CD4-positive, alpha-beta T cell (primary cell): ENCODE measurements around the gene CTCFL. TPM values are rescaled to one million over a fixed set of nuclear protein-coding genes. Genes with fewer than 3 reads are reported as not detected.
"Not testable (repeated sequence)": the region's sequence is repeated elsewhere in the genome, so short reads cannot be mapped to it uniquely, and the experiment has no call there.

ENCODE experiments used
- ATAC-seq: fragments of 200-7000 bp; cut with Tn5 transposase; one replicate; pipeline ENCODE4 v1.10.0; 2022; ENCODE audit warnings: mild to moderate bottlenecking; ENCODE audit not compliant: poor library complexity
- CTCF ChIA-PET: fragments of 350-600 bp; sonication (Branson Sonifier 250); formaldehyde crosslinking; loops from one replicate; lab custom pipeline; 2021; ENCODE audit warnings: antibody characterized with exemption, inconsistent platforms; lab: Charles Lee
- POLR2A ChIA-PET: fragments of 350-600 bp; sonication (Branson Sonifier 250); formaldehyde crosslinking; loops from one replicate; lab custom pipeline; 2021; ENCODE audit warnings: antibody characterized with exemption, inconsistent platforms; lab: Charles Lee
- DNase-seq, 14 experiments: peaks; one replicate each; pipeline ENCODE4 v3.0.0-alpha.2; 2013 to 2020; ENCODE audit warnings: mixed read lengths in 2 of 14
- H3K27ac ChIP-seq, 2 donors: one replicate each; pipeline versions ENCODE4 v1.5.1 to v1.7.0; 2013; ENCODE audit warnings: low read length in 2 of 2, low read depth in 1 of 2, mild to moderate bottlenecking in 1 of 2
- H3K27me3 ChIP-seq, 2 experiments: 1 replicate in 1 of 2; 2 replicates in 1 of 2; pipeline versions ENCODE4 v1.6.1 to v1.7.0; 2013; ENCODE audit warnings: low read length in 2 of 2, control low read depth in 1 of 2, mild to moderate bottlenecking in 1 of 2, moderate library complexity in 1 of 2; ENCODE audit not compliant: insufficient read depth in 2 of 2, control insufficient read depth in 1 of 2
- H3K36me3 ChIP-seq: one replicate; pipeline ENCODE4 v1.6.1; 2013; ENCODE audit warnings: low read length, control low read depth; ENCODE audit not compliant: insufficient read depth
- H3K4me1 ChIP-seq: one replicate; pipeline ENCODE4 v1.6.1; 2013; ENCODE audit warnings: low read length, control low read depth; ENCODE audit not compliant: insufficient read depth
- H3K4me3 ChIP-seq: one replicate; pipeline ENCODE4 v1.5.1; 2013; ENCODE audit warnings: mild to moderate bottlenecking, low read length, moderate library complexity
- H3K9me3 ChIP-seq, 2 experiments: 1 replicate in 1 of 2; 2 replicates in 1 of 2; pipeline versions ENCODE4 v1.6.1 to v1.7.0; 2013; ENCODE audit warnings: low read length in 2 of 2, mild to moderate bottlenecking in 2 of 2, control low read depth in 1 of 2, moderate library complexity in 1 of 2; ENCODE audit not compliant: control insufficient read depth in 1 of 2, insufficient read depth in 1 of 2
- H3K27ac Mint-ChIP-seq: one replicate; pipeline ENCODE4 v1.8.0; 2020; ENCODE audit warnings: mixed read lengths
- H3K27me3 Mint-ChIP-seq: one replicate; pipeline ENCODE4 v1.8.0; 2021; ENCODE audit warnings: mixed read lengths
- H3K36me3 Mint-ChIP-seq: one replicate; pipeline ENCODE4 v1.8.0; 2021; ENCODE audit warnings: low read depth, mixed read lengths
- H3K4me1 Mint-ChIP-seq: one replicate; pipeline ENCODE4 v1.8.0; 2021; ENCODE audit warnings: low read depth, mixed read lengths
- H3K4me3 Mint-ChIP-seq: one replicate; pipeline ENCODE4 v1.8.0; 2020; ENCODE audit warnings: mild to moderate bottlenecking, mixed read lengths
- H3K9me3 Mint-ChIP-seq: one replicate; pipeline ENCODE4 v1.8.0; 2020; ENCODE audit warnings: mixed read lengths
- CTCF ChIP-seq: fragments of 200-600 bp; IDR thresholded peaks from one replicate; pipeline ENCODE4 v1.8.0; 2022; ENCODE audit warnings: antibody characterized with exemption, mild to moderate bottlenecking
- intact Hi-C, 2 experiments: fragments of 100-400 bp; cut with DNase I in 1 of 2; cut with micrococcal nuclease in 1 of 2; formaldehyde crosslinking; loops; one replicate each; pipeline versions ENCODE4 v1.15.1 to v1.9.0; 2023 to 2025; cut with DNase I, micrococcal nuclease
- total RNA-seq, 174 experiments: library from RNA in 2 of 174; stranded (reverse) in 2 of 174; gene quantifications; one replicate each; pipeline ENCODE4 v1.2.3 and lab custom pipeline; 2021 to 2026

Gene CTCFL
- total RNA-seq, 2 experiments from 2014 or later = not detected

DNA sequence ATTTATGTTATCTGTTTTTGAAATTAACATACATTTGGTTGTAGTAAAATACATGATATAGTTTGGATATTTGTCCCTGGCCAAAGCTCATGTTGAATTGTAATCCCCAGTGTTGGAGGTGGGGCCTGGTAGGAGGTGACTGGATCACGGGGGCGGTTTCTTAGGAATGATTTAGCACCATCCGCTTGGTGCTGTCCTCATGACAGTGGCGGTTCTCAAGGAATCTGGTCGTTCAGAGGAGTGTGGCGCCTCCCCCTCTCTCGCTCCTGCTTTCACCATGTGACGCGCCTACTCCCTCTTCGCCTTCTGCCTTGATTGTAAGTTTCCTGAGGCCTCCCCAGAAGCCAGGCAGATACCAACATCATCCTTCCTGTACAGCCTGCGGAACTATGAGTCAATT lies 29.0 kb downstream of the CTCFL start:
- Mint-ChIP-seq H3K36me3 (no peaks in the 10 kb centered on the region), H3K27me3 (peaks cover 25% of the 10 kb centered on the region), H3K9me3 (no peaks in the 10 kb centered on the region), H3K4me3 (no peak overlapping the region), H3K27ac (no peak overlapping the region), H3K4me1 (peaks cover 13% of the 10 kb centered on the region)
- Histone ChIP-seq H3K36me3 (no peaks in the 10 kb centered on the region), H3K27me3 (peaks cover 5 to 9% of the 10 kb centered on the region in 2 experiments), H3K9me3 (no peaks in the 10 kb centered on the region), H3K4me3 (no peak overlapping the region), H3K4me1 (peaks cover 15% of the 10 kb centered on the region), H3K27ac (no peak overlapping the region)
- ChIA-PET CTCF (interaction anchor here (0.6 to 1.4 kb wide), 3 partner anchors 115 to 481 kb away, joined by 3 to 14 read pairs (median 3); no protein-coding TSS in a partner anchor), POLR2A (interaction anchor here (1.2 to 2.1 kb wide), 2 partner anchors 98 to 105 kb away, joined by 3 to 12 read pairs; partner anchors contain the start of gene RBM38)
- ATAC-seq = no peak
- intact Hi-C loops = loop anchor here (1.0 to 5.0 kb wide), 4 partner anchors 96 to 944 kb away; no protein-coding TSS in a partner anchor
- TF ChIP-seq CTCF = no peak
- no peak for DNase-seq

DNA sequence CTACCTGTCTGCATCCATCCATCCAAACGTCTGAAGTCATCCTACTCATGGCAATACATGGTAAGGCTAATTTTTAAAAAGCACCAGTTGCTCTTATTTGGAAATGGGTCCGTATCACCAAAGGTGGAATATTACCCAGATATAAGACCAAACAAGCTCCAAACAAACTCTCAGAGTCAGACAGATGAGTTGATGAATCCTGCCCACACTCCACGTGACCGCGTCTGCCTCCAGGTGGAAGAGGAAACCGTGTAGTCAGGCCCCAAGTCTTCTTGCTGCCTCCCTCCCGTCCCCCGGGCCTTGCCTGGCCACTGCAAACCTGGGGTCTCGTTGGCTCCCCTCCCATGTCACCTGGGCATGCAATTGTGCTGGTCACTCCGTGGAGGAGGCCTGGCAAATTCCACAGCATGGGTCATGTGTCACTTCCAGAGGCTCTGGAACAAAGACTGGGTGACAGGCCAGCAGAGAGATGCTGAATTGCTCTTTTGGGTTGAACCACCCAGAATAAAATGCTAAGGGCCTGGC lies 31.8 kb downstream of the CTCFL start:
- no peaks in the 10 kb centered on the region for H3K36me3 ChIP-seq
- H3K27ac ChIP-seq = no peak overlapping the region
- Mint-ChIP-seq H3K9me3 (no peaks in the 10 kb centered on the region), H3K27me3 (peaks cover 7% of the 10 kb centered on the region), H3K27ac (no peak overlapping the region), H3K4me3 (no peak overlapping the region), H3K4me1 (peaks cover 6% of the 10 kb centered on the region), H3K36me3 (no peaks in the 10 kb centered on the region)
- DNase-seq (no peak), ATAC-seq (no peak)
- TF ChIP-seq CTCF = no peak
- POLR2A ChIA-PET = interaction anchor here (1.1 kb wide), 1 partner anchor 95 kb away, joined by 3 read pairs; no protein-coding TSS in a partner anchor
- H3K4me1 ChIP-seq = peaks cover 6% of the 10 kb centered on the region
- CTCF ChIA-PET = interaction anchor here (0.9 kb wide), 1 partner anchor 112 kb away, joined by 3 read pairs; no protein-coding TSS in a partner anchor
- H3K4me3 ChIP-seq = no peak overlapping the region
- intact Hi-C loops = loop anchor here in 1 of 2 experiments (5.0 kb wide), 1 partner anchor 56 kb away; no protein-coding TSS in a partner anchor
- peaks cover 5% of the 10 kb centered on the region in 2 experiments for H3K27me3 ChIP-seq
- no peaks in the 10 kb centered on the region for H3K9me3 ChIP-seq

DNA sequence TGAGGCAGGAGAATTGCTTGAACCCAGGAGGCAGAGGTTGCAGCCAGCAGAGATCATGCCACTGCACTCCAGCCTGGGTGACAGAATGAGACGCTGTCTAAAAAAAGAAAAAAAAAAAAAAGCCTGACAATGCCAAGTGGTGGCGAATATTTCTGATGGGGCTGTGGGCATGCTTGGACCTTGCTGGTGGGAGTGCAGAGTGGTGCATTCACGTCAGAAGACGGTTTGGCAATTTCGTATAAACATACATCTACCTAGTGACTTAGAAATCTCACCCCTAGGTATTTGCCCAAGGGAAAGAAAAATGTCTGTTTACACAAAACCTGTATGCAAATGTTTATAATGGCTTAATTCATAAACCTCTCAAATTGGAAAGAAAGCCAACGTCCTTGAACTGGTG lies 33.6 kb downstream of the CTCFL start:
- H3K36me3 Mint-ChIP-seq = no peaks in the 10 kb centered on the region
- Histone ChIP-seq H3K36me3 (no peaks in the 10 kb centered on the region), H3K27me3 (no peaks in the 10 kb centered on the region), H3K27ac (no peak overlapping the region), H3K9me3 (no peaks in the 10 kb centered on the region), H3K4me3 (no peak overlapping the region), H3K4me1 (peaks cover 6% of the 10 kb centered on the region)
- TF ChIP-seq CTCF = no peak
- intact Hi-C loops = loop anchor here in 1 of 2 experiments (5.0 kb wide), 1 partner anchor 54 kb away; no protein-coding TSS in a partner anchor
- H3K9me3 Mint-ChIP-seq = no peaks in the 10 kb centered on the region
- no peak for DNase-seq
- ChIA-PET CTCF (no interaction called here), POLR2A (no interaction called here)
- H3K4me1 Mint-ChIP-seq = peaks cover 6% of the 10 kb centered on the region
- no peak overlapping the region for H3K4me3 Mint-ChIP-seq
- H3K27ac Mint-ChIP-seq = no peak overlapping the region
- no peak for ATAC-seq
- H3K27me3 Mint-ChIP-seq = peaks cover 3% of the 10 kb centered on the region

GRCh38 chr20:57488277-57488676 lies 36.7 kb downstream of the CTCFL start:
- CTCF ChIA-PET, H3K9me3 ChIP-seq, H3K27me3 Mint-ChIP-seq, ATAC-seq, H3K27me3 ChIP-seq, H3K27ac Mint-ChIP-seq, DNase-seq, H3K4me3 ChIP-seq, H3K36me3 Mint-ChIP-seq, H3K27ac ChIP-seq, H3K9me3 Mint-ChIP-seq, H3K4me1 ChIP-seq, H3K36me3 ChIP-seq, intact Hi-C loops, H3K4me3 Mint-ChIP-seq, H3K4me1 Mint-ChIP-seq, POLR2A ChIA-PET: not testable (repeated sequence)
